ENCODE measurements around the gene CDKL1.
"Not testable (repeated sequence)": the region's sequence is repeated elsewhere in the genome, so short reads cannot be mapped to it uniquely, and the experiment has no call there.

Gene CDKL1

DNA sequence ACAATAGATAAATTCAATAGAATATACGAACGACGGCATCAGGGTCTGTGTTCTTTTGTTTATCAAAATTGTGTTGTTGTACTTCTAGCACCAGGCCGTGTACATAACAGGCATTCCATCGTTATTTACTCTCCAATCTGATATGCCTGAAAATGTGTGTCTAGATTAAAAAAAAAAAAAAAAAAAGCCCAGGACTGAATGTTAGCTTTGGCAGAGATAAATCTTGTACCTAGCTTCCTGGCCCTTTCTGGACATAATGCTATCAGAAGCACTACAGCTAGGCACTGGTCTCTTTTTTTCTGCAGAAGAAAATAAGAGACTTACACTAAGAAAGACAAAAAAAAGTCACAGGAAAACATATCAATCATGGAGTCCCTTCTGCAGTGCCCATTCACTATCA, 37.0 kb downstream of the CDKL1 start:
- peaks cover 3 to 7% of the 10 kb centered on the region in 2 experiments for H3K36me3 ChIP-seq (ENCODE audit: control insufficient read depth in 1 of 2, insufficient read depth in 2 of 2, low read depth in 1 of 2, low read length in 2 of 2)
- no peak overlapping the region for H3K4me3 ChIP-seq (ENCODE audit: insufficient read depth in 1 of 2, low read depth in 1 of 2, low read length in 2 of 2)
- DNase-seq: no peak
- H3K4me2 ChIP-seq (ENCODE audit: low read length, poor library complexity, severe bottlenecking): no peak overlapping the region
- no peak overlapping the region for H3K27ac ChIP-seq (ENCODE audit: low read length, poor library complexity, severe bottlenecking)
- H4K91ac ChIP-seq (ENCODE audit: low read length): no peak overlapping the region
- H2AFZ ChIP-seq (ENCODE audit: low read depth, low read length): no peak overlapping the region
- no peak overlapping the region for H4K8ac ChIP-seq (ENCODE audit: low read length)
- no peaks in the 10 kb centered on the region for H3K27me3 ChIP-seq (ENCODE audit: control insufficient read depth in 1 of 2, insufficient read depth in 1 of 2, low read length in 2 of 2)
- H2AK5ac ChIP-seq (ENCODE audit: low read length, severe bottlenecking): no peak overlapping the region
- H3K18ac ChIP-seq (ENCODE audit: low read depth in 1 of 2, low read length in 2 of 2): no peak overlapping the region
- no peaks in the 10 kb centered on the region for H3K79me1 ChIP-seq (replicated peaks; ENCODE audit: low read length, poor library complexity, severe bottlenecking)
- H3K14ac ChIP-seq (ENCODE audit: low read length in 2 of 2): no peak overlapping the region
- no peak overlapping the region for H3K9ac ChIP-seq (ENCODE audit: low read length)
- WGBS: no CpG with 5 or more reads among the region's 5 CpGs
- H3K4ac ChIP-seq (ENCODE audit: low read depth in 1 of 2, low read length in 2 of 2): no peak overlapping the region
- H3K23ac ChIP-seq (ENCODE audit: low read length in 2 of 2): no peak overlapping the region
- no peak overlapping the region for H2BK12ac ChIP-seq (ENCODE audit: low read length in 2 of 2)
- no peaks in the 10 kb centered on the region for H3K9me3 ChIP-seq (ENCODE audit: control insufficient read depth, low read length)
- H2BK120ac ChIP-seq (ENCODE audit: low read depth, low read length): no peak overlapping the region
- H2BK15ac ChIP-seq (ENCODE audit: low read depth, poor library complexity, severe bottlenecking): no peak overlapping the region
- peaks cover 2% of the 10 kb centered on the region for H3K4me1 ChIP-seq (ENCODE audit: control insufficient read depth, insufficient read depth, low read depth, low read length)
- H2BK5ac ChIP-seq (ENCODE audit: low read depth, low read length, poor library complexity, severe bottlenecking): no peak overlapping the region

DNA sequence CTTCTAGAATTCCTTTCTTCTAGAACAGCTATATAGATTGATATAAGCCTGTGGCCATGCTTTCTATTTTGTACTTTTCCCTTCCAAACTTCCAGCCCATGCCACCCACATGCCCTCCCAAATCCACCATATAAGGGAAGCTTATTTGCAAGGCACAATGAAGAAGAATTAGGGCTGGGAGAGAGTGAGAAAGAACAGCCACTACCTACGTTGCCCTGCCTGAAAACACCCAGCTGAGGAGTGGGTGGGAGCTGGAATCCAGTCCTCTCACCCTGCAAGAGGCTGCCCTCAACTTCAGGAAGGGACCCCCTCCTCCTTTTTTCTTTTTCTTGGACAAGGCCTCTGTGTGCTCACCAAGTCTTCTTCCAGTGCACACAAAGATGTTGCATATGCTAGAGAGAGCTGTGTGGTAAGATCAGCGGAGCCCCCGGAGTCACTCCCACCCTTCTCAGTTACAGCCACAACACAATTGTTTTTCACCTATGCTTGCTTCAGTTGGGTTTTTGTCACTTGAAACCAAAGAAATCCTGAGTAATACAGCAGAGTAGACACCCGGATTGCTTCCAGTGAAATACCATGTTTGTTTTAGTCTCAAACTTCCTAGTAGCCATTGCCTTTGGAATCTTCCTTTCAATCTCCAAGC, 38.8 kb downstream of the CDKL1 start:
- peaks cover 2 to 7% of the 10 kb centered on the region in 2 experiments for H3K36me3 ChIP-seq (ENCODE audit: control insufficient read depth in 1 of 2, insufficient read depth in 2 of 2, low read depth in 1 of 2, low read length in 2 of 2)
- H2BK5ac ChIP-seq (ENCODE audit: low read depth, low read length, poor library complexity, severe bottlenecking): no peak overlapping the region
- no peak overlapping the region for H2AK5ac ChIP-seq (ENCODE audit: low read length, severe bottlenecking)
- no peak overlapping the region for H3K9ac ChIP-seq (ENCODE audit: low read length)
- H3K18ac ChIP-seq (ENCODE audit: low read depth in 1 of 2, low read length in 2 of 2): no peak overlapping the region
- H3K4me2 ChIP-seq (ENCODE audit: low read length, poor library complexity, severe bottlenecking): no peak overlapping the region
- no peak overlapping the region for H2AFZ ChIP-seq (ENCODE audit: low read depth, low read length)
- no peaks in the 10 kb centered on the region for H3K9me3 ChIP-seq (ENCODE audit: control insufficient read depth, low read length)
- no peak overlapping the region for H2BK12ac ChIP-seq (ENCODE audit: low read length in 2 of 2)
- H3K79me1 ChIP-seq (replicated peaks; ENCODE audit: low read length, poor library complexity, severe bottlenecking): no peaks in the 10 kb centered on the region
- H2BK120ac ChIP-seq (ENCODE audit: low read depth, low read length): no peak overlapping the region
- no peaks in the 10 kb centered on the region for H3K27me3 ChIP-seq (ENCODE audit: control insufficient read depth in 1 of 2, insufficient read depth in 1 of 2, low read length in 2 of 2)
- no peak overlapping the region for H3K23ac ChIP-seq (ENCODE audit: low read length in 2 of 2)
- WGBS: 94% methylated on average over 4 of the region's 4 CpGs
- H4K91ac ChIP-seq (ENCODE audit: low read length): no peak overlapping the region
- H3K14ac ChIP-seq (ENCODE audit: low read length in 2 of 2): no peak overlapping the region
- H3K4me1 ChIP-seq (ENCODE audit: control insufficient read depth, insufficient read depth, low read depth, low read length): no peaks in the 10 kb centered on the region
- no peak overlapping the region for H3K4ac ChIP-seq (ENCODE audit: low read depth in 1 of 2, low read length in 2 of 2)
- no peak overlapping the region for H2BK15ac ChIP-seq (ENCODE audit: low read depth, poor library complexity, severe bottlenecking)
- H3K27ac ChIP-seq (ENCODE audit: low read length, poor library complexity, severe bottlenecking): no peak overlapping the region
- H3K4me3 ChIP-seq (ENCODE audit: insufficient read depth in 1 of 2, low read depth in 1 of 2, low read length in 2 of 2): no peak overlapping the region
- no peak for DNase-seq
- no peak overlapping the region for H4K8ac ChIP-seq (ENCODE audit: low read length)

DNA sequence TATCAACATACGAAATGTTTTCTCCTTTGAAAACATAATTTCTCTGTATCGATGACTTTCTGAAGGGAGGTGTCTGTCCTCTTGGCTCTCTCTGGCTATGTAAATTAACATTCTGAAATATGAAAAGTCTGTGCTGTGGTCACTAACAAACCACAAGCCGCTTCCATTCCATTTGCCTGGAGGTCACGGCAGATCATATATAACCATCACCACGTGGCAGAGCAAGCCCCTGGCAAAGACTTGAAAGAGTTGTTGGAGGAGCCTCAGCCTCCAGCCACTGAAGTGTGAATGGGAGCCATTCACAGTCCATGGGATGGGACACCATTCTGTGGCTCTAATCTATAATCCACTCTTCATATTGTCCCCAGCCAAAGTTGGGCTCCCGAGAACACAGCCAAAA, 39.6 kb downstream of the CDKL1 start:
- H3K36me3 ChIP-seq (ENCODE audit: control insufficient read depth in 1 of 2, insufficient read depth in 2 of 2, low read depth in 1 of 2, low read length in 2 of 2): peaks cover 0 to 7% of the 10 kb centered on the region in 2 experiments
- H3K23ac ChIP-seq (ENCODE audit: low read length in 2 of 2): no peak overlapping the region
- H3K27ac ChIP-seq (ENCODE audit: low read length, poor library complexity, severe bottlenecking): no peak overlapping the region
- no peak overlapping the region for H3K4me3 ChIP-seq (ENCODE audit: insufficient read depth in 1 of 2, low read depth in 1 of 2, low read length in 2 of 2)
- no peak overlapping the region for H2AK5ac ChIP-seq (ENCODE audit: low read length, severe bottlenecking)
- H3K27me3 ChIP-seq (ENCODE audit: control insufficient read depth in 1 of 2, insufficient read depth in 1 of 2, low read length in 2 of 2): no peaks in the 10 kb centered on the region
- H2BK15ac ChIP-seq (ENCODE audit: low read depth, poor library complexity, severe bottlenecking): no peak overlapping the region
- no peak overlapping the region for H2BK120ac ChIP-seq (ENCODE audit: low read depth, low read length)
- no peak overlapping the region for H3K18ac ChIP-seq (ENCODE audit: low read depth in 1 of 2, low read length in 2 of 2)
- no peak overlapping the region for H3K4me2 ChIP-seq (ENCODE audit: low read length, poor library complexity, severe bottlenecking)
- H3K9me3 ChIP-seq (ENCODE audit: control insufficient read depth, low read length): no peaks in the 10 kb centered on the region
- no peak overlapping the region for H3K9ac ChIP-seq (ENCODE audit: low read length)
- no peak overlapping the region for H4K91ac ChIP-seq (ENCODE audit: low read length)
- 96% methylated on average over 6 of the region's 6 CpGs for WGBS
- no peaks in the 10 kb centered on the region for H3K4me1 ChIP-seq (ENCODE audit: control insufficient read depth, insufficient read depth, low read depth, low read length)
- no peaks in the 10 kb centered on the region for H3K79me1 ChIP-seq (replicated peaks; ENCODE audit: low read length, poor library complexity, severe bottlenecking)
- no peak overlapping the region for H4K8ac ChIP-seq (ENCODE audit: low read length)
- H2AFZ ChIP-seq (ENCODE audit: low read depth, low read length): no peak overlapping the region
- DNase-seq: no peak
- no peak overlapping the region for H2BK5ac ChIP-seq (ENCODE audit: low read depth, low read length, poor library complexity, severe bottlenecking)
- no peak overlapping the region for H3K4ac ChIP-seq (ENCODE audit: low read depth in 1 of 2, low read length in 2 of 2)
- no peak overlapping the region for H2BK12ac ChIP-seq (ENCODE audit: low read length in 2 of 2)
- no peak overlapping the region for H3K14ac ChIP-seq (ENCODE audit: low read length in 2 of 2)

DNA sequence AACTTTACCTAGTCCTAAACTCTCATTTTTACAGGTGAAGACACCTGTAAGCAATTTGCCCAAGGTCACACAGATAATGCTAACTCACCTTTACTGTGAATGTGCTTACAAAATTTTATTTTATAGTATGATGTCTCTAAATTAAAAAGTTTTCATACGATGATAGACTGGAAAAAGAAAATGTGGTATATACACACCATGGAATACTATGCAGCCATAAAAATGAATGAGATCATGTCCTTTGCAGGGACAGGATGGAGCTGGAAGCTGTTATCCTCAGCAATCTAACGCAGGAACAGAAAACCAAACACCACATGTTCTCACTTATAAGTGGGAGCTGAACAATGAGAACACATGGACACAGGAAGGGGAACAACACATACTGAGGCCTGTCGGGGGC, 40.4 kb downstream of the CDKL1 start:
- H3K27ac ChIP-seq (ENCODE audit: low read length, poor library complexity, severe bottlenecking); H3K9ac ChIP-seq (ENCODE audit: low read length); H3K23ac ChIP-seq (ENCODE audit: low read length in 2 of 2); H4K91ac ChIP-seq (ENCODE audit: low read length); H3K27me3 ChIP-seq (ENCODE audit: control insufficient read depth in 1 of 2, insufficient read depth in 1 of 2, low read length in 2 of 2); H2AFZ ChIP-seq (ENCODE audit: low read depth, low read length); H3K4me1 ChIP-seq (ENCODE audit: control insufficient read depth, insufficient read depth, low read depth, low read length); H3K4me2 ChIP-seq (ENCODE audit: low read length, poor library complexity, severe bottlenecking); H3K4me3 ChIP-seq (ENCODE audit: insufficient read depth in 1 of 2, low read depth in 1 of 2, low read length in 2 of 2); H2BK12ac ChIP-seq (ENCODE audit: low read length in 2 of 2); H3K79me1 ChIP-seq (replicated peaks; ENCODE audit: low read length, poor library complexity, severe bottlenecking); H3K14ac ChIP-seq (ENCODE audit: low read length in 2 of 2); H3K4ac ChIP-seq (ENCODE audit: low read depth in 1 of 2, low read length in 2 of 2); H3K9me3 ChIP-seq (ENCODE audit: control insufficient read depth, low read length); H2BK120ac ChIP-seq (ENCODE audit: low read depth, low read length); H2BK5ac ChIP-seq (ENCODE audit: low read depth, low read length, poor library complexity, severe bottlenecking); H2AK5ac ChIP-seq (ENCODE audit: low read length, severe bottlenecking); H3K18ac ChIP-seq (ENCODE audit: low read depth in 1 of 2, low read length in 2 of 2); H2BK15ac ChIP-seq (ENCODE audit: low read depth, poor library complexity, severe bottlenecking); H3K36me3 ChIP-seq (ENCODE audit: control insufficient read depth in 1 of 2, insufficient read depth in 2 of 2, low read depth in 1 of 2, low read length in 2 of 2); H4K8ac ChIP-seq (ENCODE audit: low read length); DNase-seq: not testable (repeated sequence)
- 100% methylated on average over 1 of the region's 3 CpGs for WGBS
